NCI-H2107 (cell line): ENCODE data around the gene ACER3.
"Not testable (repeated sequence)": the region's sequence is repeated elsewhere in the genome, so short reads cannot be mapped to it uniquely, and the experiment has no call there.

Experiments used
- DNase-seq: peaks from one replicate; lab custom pipeline; 2025; lab: John Stamatoyannopoulos, UW

ACER3 gene

DNA sequence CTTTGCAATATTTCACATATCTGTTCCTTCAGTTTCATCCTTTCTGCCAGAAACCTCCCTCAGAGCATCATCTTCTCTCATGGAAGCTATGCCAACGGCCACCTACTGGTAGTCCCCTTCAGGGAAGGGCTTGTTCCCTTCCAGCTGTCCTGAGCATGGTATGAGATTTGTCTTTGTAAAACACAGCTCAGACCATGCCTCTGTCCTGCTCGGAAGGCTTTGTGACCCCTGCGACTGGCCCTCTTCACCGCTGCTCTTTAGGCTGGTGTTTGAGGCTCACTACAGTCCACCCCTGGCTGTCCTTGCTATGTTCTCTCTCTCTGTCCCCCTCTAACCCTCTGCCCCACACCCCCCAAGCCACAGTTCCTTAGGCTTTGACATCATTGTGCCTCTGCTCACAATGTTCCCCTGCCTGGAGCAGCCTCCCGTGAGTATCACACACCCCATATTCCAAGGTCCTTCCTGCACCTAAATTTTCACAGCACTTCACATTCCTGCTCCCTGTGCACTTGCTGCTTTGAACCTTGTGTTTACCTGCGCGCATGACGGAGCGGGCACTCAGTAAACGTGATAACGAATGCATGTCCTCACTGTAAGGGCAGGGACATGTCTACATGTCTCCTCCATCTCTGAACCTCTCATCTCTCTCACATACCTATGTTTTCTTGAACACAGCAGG, 24.0 kb upstream of the ACER3 start:
- no peak for DNase-seq

GRCh38 chr11:76837696-76838677, 22.7 kb upstream of the ACER3 start:
- no peak for DNase-seq

- no peak for DNase-seq
Measured at GRCh38 chr11:76838678-76839068, 22.0 kb upstream of the ACER3 start.

DNA sequence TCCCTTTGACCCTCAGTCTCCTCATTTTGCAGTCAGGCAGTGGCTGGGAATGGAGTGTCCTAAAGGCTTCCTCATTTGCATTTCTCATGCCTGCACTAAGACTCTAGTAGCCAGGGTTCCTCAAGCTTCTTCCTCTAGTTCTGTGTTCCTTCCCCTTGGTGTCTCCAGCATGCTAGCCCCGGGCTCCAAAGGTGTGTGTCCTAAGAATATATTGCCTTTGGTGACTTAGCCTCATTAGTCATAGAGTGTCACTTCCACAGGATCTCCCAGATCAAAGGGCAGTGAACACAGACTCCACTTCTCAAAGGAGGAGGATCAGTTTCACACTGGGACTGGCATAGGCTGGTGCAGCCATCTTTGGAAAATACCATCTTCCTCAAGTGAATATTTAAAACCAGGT, 21.4 kb upstream of the ACER3 start:
- DNase-seq = no peak

GRCh38 chr11:76841923-76842452, 18.7 kb upstream of the ACER3 start:
- DNase-seq = no peak

GRCh38 chr11:76843907-76844306, 16.8 kb upstream of the ACER3 start:
- DNase-seq = no peak

DNA sequence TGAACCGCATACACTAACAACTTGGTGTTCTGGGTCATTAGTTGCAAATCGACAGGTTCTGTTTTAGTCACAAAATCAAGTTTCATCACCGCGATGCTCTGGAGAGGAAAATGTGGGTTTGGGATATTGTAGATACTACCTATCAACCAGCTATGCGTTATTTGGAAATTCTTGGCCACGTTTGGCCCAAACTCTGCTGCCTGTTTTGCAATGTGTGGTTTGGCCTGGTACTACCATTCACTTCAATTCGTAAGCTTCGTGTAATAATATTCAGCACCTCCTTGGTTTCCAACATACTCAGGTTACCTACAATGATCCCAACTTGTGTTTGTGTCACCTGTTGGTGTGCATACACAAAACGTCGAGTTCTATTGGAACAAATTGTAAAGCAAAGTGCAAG, 16.2 kb upstream of the ACER3 start:
- DNase-seq = no peak

GRCh38 chr11:76845069-76845468, 15.6 kb upstream of the ACER3 start:
- no peak for DNase-seq

DNA sequence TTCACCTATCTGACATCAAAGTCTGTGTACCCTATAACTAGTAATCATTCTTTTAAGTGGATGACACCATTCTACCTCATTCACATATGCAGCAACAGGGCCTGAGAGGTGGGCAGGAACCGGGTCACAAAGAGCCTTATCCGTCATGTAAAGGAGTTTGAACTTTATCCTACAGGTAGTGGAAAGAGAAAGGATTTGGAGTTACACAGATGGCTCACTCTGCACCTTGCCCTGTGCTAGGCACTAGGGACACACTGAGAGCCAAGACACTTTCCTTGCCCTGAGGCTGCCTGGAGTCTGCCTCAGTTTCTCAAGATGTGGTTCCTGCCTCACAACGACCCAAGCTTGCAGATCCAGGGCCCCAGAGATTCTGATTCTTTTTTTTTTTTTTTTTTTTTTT, 14.3 kb upstream of the ACER3 start:
- DNase-seq = no peak

GRCh38 chr11:76849376-76849775, 11.3 kb upstream of the ACER3 start:
- no peak for DNase-seq

DNA sequence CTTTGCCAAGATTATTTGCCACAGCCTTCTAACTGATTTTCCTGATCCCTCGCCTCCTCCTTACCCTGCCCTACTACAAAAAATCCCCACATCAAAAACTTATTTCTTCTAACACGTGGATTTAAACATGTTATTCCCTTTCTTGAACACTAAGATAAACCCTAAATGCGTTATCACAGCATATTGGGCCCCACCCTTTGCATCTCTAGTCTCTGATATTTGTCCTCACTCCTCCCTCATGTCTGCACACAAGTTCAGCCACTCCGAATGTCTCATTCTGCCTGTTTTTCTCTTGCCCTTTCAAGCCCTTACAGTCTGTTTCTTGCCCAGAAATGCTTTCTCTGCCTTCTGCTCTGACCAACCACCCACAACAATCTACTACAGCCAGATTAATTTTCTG, 10.6 kb upstream of the ACER3 start:
- DNase-seq = no peak

DNA sequence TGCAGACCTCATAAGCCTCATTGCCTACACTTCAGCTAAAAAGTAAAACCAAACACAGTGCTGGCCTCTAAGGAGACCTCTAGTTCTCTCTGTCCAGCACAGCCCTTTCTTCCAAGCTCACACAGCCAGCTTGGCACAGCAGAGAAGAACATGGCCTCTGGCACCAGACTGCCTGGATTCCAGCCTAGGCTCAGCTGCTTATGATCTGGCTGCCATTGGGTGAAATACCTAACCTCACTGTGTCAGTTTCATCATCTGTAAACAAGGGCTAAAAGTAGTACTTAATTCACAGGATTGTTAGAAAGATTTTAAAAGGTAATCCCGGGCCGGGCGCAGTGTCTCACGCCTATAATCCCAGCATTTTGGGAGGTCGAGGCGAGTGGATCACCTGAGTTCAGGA, 9.9 kb upstream of the ACER3 start:
- DNase-seq = no peak

DNA sequence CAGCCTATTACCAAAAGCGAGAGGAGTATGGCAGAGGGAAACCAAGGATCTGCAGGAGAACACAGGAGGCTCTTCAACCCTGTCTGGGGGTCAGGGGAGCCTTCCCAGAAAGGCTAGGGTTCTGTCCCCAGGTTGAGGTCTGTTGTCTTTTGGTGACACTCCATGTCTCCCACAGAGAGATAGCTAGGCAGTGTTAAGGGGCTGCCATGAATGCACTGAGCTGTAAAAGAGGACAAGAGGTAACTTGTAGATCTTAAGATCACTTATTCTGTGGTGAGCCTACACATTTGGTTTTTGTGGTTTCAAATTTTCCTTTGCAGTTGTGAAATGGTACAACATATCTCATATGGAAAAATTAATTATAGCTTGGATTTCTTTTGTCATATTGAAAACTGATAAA, 6.0 kb upstream of the ACER3 start:
- DNase-seq = no peak

DNA sequence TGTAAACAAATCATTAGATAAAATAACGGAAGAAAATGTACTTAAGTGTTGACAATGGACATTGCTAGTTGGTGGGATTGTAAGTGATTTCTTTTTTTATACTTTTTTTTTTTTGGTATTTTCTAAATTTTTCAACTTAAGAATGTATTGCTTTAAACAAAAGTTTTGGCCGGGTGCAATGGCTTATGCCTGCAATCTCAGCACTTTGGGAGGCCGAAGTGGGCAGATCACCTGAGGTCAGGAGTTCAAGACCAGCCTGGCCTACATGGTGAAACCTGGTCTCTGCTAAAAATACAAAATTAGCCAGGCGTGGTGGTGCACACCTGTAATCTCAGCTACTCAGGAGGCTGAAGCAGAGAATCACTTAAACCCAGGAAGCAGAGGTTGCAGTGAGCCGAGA, 5.0 kb upstream of the ACER3 start:
- DNase-seq = not testable (repeated sequence)

DNA sequence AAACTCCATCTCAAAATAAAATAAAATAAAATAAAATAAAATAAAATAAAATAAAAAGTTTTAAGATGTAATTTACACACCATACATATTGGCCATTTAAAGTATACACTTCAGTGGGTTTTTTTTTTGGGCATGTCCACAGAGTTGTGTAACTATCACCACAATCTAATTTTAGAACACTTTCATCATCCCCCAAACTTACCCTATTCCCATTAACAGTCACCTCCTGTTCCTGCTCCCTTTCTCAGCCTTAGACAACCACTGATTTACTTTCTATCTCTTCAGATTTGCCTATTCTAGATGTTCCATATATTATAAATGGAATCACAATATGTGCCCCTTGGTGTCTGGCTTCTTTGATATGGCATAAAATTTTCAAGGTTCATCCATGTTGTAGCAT, 4.6 kb upstream of the ACER3 start:
- no peak for DNase-seq

DNA sequence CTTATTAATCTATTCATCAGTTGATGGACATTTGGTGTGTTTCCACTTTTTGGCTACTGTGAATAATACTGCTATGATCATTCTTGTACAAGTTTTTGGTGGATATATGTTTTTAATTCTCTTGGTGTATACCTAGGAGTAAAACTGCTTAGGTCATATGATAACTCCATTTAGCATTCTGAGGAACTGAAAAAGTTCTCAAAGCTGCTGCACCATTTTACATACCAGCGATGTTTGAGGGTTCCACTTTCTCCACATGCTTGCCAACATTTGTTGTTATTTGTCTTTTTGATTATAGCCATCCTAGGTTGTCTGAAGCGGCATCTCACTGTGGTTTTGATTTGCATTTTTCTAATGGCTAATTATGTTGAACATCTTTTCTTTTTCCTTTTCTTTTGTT, 4.1 kb upstream of the ACER3 start:
- DNase-seq = no peak

GRCh38 chr11:76857781-76858410, 2.8 kb upstream of the ACER3 start:
- DNase-seq = no peak

GRCh38 chr11:76859708-76860227, 950 bp upstream of the ACER3 start:
- no peak for DNase-seq

- no peak for DNase-seq
Measured at GRCh38 chr11:76861490-76861953, 804 bp downstream of the ACER3 start.

DNA sequence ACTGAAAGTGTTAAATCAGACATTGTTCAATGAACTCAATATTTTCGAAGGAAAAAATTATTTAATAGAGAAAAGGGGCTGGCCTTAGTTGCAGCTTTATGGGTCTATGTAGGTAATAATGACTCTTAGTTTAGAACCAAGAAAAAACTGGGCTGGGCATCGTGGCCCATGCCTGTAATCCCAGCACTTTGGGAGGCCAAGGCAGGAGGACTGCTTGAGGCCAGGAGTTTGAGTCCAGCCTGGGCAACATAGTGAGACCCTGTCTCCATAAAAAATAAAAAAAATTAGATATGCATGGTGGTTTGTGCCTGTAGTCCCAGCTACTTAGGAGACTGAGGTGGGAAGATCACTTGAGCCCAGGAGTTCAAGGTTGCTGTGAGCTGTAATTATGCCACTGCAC, 2.1 kb downstream of the ACER3 start:
- DNase-seq = not testable (repeated sequence)

DNA sequence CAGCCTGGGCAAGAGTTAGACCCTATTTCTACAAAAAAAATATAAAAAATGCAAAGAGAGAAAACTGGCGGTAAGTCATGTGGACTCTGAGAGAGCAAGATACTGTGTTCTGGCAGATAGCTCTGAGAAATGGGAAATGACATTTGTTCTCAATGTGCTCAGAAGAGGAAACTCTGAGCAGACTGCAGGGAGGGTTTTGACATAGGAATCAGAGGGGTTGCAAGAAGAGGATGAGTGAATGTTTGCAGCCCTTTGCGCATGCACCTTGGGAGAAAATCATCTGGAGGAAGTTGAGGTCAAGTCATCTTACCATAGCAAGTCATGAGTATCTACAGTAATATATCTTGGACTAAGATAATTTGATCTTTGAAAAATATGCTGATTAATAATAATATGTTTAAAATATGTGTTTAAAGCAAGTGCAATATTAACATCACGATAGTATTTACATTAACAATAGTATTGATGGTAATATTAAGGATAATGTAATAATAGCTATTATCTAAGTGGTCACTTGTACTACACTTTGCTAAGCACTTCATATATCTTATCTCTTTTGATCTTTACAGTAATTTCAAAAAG, 2.6 kb downstream of the ACER3 start:
- no peak for DNase-seq
